H1 (cell line): ENCODE results near the gene BMERB1. TPM values are rescaled to one million over a fixed set of nuclear protein-coding genes. Genes with fewer than 3 reads are reported as not detected.

Source experiments
- CEBPB ChIP-seq: IDR thresholded peaks from 2 replicates; pipeline ENCODE4 v1.6.1; 2012; ENCODE audit warnings: low read depth, low read length
- EP300 ChIP-seq, 2 experiments: IDR thresholded peaks; 1 replicate in 1 of 2; 2 replicates in 1 of 2; pipeline ENCODE4 v1.6.1; 2011 to 2012; ENCODE audit warnings: low read depth in 2 of 2, low read length in 2 of 2, mild to moderate bottlenecking in 2 of 2, borderline replicate concordance in 1 of 2, inconsistent platforms in 1 of 2, moderate library complexity in 1 of 2
- KDM1A ChIP-seq: fragments of 200-600, 300-600 bp; sonication (generic); IDR thresholded peaks from 2 replicates; pipeline ENCODE4 v1.7.1; 2016; ENCODE audit warnings: mild to moderate bottlenecking, low read length, borderline replicate concordance
- SP1 ChIP-seq: IDR thresholded peaks from 2 replicates; pipeline ENCODE4 v1.6.1; 2011; ENCODE audit warnings: low read depth, low read length
- TCF12 ChIP-seq: IDR thresholded peaks from 2 replicates; pipeline ENCODE4 v1.6.1; 2011; ENCODE audit warnings: low read depth, mild to moderate bottlenecking, low read length
- polyA plus RNA-seq, 7 experiments: library from polyadenylated mRNA; depleted of rRNA in 3 of 7; stranded (reverse) in 5 of 7; unstranded in 2 of 7; fragments of >200 nt in 5 of 7; fragments of 200-250 nt in 2 of 7; gene quantifications; 1 replicate in 5 of 7; 2 replicates in 1 of 7; 4 replicates in 1 of 7; pipeline versions ENCODE4 v1.2.1 to v1.2.3, GENCODE V29; 2011 to 2013; ENCODE audit warnings: missing spikeins in 2 of 7, mixed read lengths in 2 of 7
- total RNA-seq: library from RNA; stranded (reverse); fragmentation: NEBNext Ultra II Directional; extraction: Animal tissue kit (Norgen Biotek cat#: 25700); gene quantifications from 2 replicates; pipeline ENCODE4 v1.2.1, GENCODE V29; 2021

The BMERB1 gene
- total and polyA plus RNA-seq, 2 of the 8 experiments (the other 6 are each of a cell fraction or from before 2014, with no cell fraction given), result 23.5 to 27.1 TPM

- TF ChIP-seq EP300 (IDR thresholded peaks at IDR 0.05; ENCODE audit: borderline replicate concordance in 1 of 2, low read depth in 2 of 2, low read length in 2 of 2), result no peak
- no peak for TF ChIP-seq KDM1A
- no peak for TF ChIP-seq SP1
- no peak for TF ChIP-seq TCF12
- no peak for TF ChIP-seq CEBPB
- TF ChIP-seq, all 59 proteins: peak for 0
Measured at GRCh38 chr16:15578824-15579223, 144.4 kb downstream of the BMERB1 start (continued).
